Caco-2 (cell line): ENCODE results near the gene ADGRG4. TPM values are rescaled to one million over a fixed set of nuclear protein-coding genes. Genes with fewer than 3 reads are reported as not detected.

Experiments
- BruUV-seq: library from RNA; stranded (reverse); fragments of 400-500 nt; replicated peaks from 2 replicates; lab custom pipeline; 2021; lab: Mats Ljungman, UMichigan
- CTCF ChIA-PET: fragments of 300-600 bp; sonication (Branson Sonifier 250); formaldehyde crosslinking; loops from one replicate; lab custom pipeline; 2022; ENCODE audit warnings: antibody characterized with exemption; lab: Charles Lee
- POLR2A ChIA-PET: fragments of 300-600 bp; sonication (Branson Sonifier 250); formaldehyde crosslinking; loops from one replicate; lab custom pipeline; 2022; ENCODE audit warnings: antibody characterized with exemption; lab: Charles Lee
- DNase-seq, 2 experiments: peaks; one replicate each; pipeline versions ENCODE4 v3.0.0 to v3.0.0-alpha.2; 2020 to 2022
- H3K27me3 ChIP-seq: replicated peaks from 2 replicates; pipeline ENCODE4 v1.6.0; 2011; ENCODE audit warnings: low read length; ENCODE audit not compliant: control insufficient read depth, insufficient read depth
- H3K36me3 ChIP-seq: 2 replicates; pipeline ENCODE4 v1.5.1; 2011; ENCODE audit warnings: low read length; ENCODE audit not compliant: control insufficient read depth, insufficient read depth
- H3K4me1 ChIP-seq: fragments of 250-450 bp; sonication (Bioruptor Pico); 2 replicates; pipeline ENCODE4 v1.5.1; 2020; ENCODE audit warnings: mild to moderate bottlenecking
- H3K4me3 ChIP-seq: 2 replicates; pipeline ENCODE4 v1.5.1; 2011; ENCODE audit warnings: low read depth, mild to moderate bottlenecking, control low read depth, low read length
- H3K9me3 ChIP-seq: fragments of 250-450 bp; sonication (Bioruptor Pico); 2 replicates; pipeline ENCODE4 v1.5.1; 2020; ENCODE audit warnings: mild to moderate bottlenecking, moderate library complexity
- H3K27ac Mint-ChIP-seq: one replicate; pipeline ENCODE4 v1.8.0; 2022; ENCODE audit warnings: mixed read lengths; ENCODE audit not compliant: unreplicated experiment
- H3K27me3 Mint-ChIP-seq: one replicate; pipeline ENCODE4 v1.8.0; 2022; ENCODE audit warnings: mixed read lengths; ENCODE audit not compliant: insufficient read depth, unreplicated experiment
- H3K36me3 Mint-ChIP-seq: one replicate; pipeline ENCODE4 v1.8.0; 2022; ENCODE audit warnings: mild to moderate bottlenecking, mixed read lengths; ENCODE audit not compliant: insufficient read depth, unreplicated experiment
- H3K4me1 Mint-ChIP-seq: one replicate; pipeline ENCODE4 v1.8.0; 2022; ENCODE audit warnings: low read depth, mixed read lengths; ENCODE audit not compliant: unreplicated experiment
- H3K4me3 Mint-ChIP-seq: one replicate; pipeline ENCODE4 v1.8.0; 2022; ENCODE audit warnings: mild to moderate bottlenecking, moderate library complexity, mixed read lengths; ENCODE audit not compliant: unreplicated experiment
- H3K9me3 Mint-ChIP-seq: one replicate; pipeline ENCODE4 v1.8.0; 2022; ENCODE audit warnings: mixed read lengths; ENCODE audit not compliant: unreplicated experiment
- CTCF ChIP-seq, 2 experiments: fragments of 200-600 bp in 1 of 2; IDR thresholded peaks; 1 replicate in 1 of 2; 2 replicates in 1 of 2; pipeline versions ENCODE4 v1.5.1 to v1.8.0; 2011 to 2022; ENCODE audit warnings: antibody characterized with exemption in 1 of 2, control low read depth in 1 of 2, inconsistent platforms in 1 of 2, low read depth in 1 of 2, low read length in 1 of 2, mild to moderate bottlenecking in 1 of 2, moderate library complexity in 1 of 2; ENCODE audit not compliant: insufficient read depth in 1 of 2, severe bottlenecking in 1 of 2, unreplicated experiment in 1 of 2
- intact Hi-C: fragments of 100-400 bp; cut with micrococcal nuclease; formaldehyde crosslinking; loops from one replicate; pipeline ENCODE4 v1.10.0; 2022; ENCODE audit not compliant: unreplicated experiment
- total RNA-seq: library from RNA; stranded (reverse); gene quantifications from 2 replicates; pipeline ENCODE4 v1.2.3, GENCODE V29; 2022

ADGRG4 gene
- total RNA-seq, 1 experiment from 2014 or later: not detected

- no TSS peak for BruUV-seq
- CTCF ChIA-PET: no interaction called here
- POLR2A ChIA-PET: no interaction called here
Observed at GRCh38 chrX:136456133-136456532, 155.4 kb downstream of the ADGRG4 start.

GRCh38 chrX:136457303-136457917 lies 156.6 kb downstream of the ADGRG4 start:
- Histone ChIP-seq H3K27me3 (no peaks in the 10 kb centered on the region), H3K4me1 (no peaks in the 10 kb centered on the region), H3K4me3 (no peak overlapping the region), H3K9me3 (no peaks in the 10 kb centered on the region), H3K36me3 (no peaks in the 10 kb centered on the region)
- H3K36me3 Mint-ChIP-seq: no peaks in the 10 kb centered on the region
- H3K4me1 Mint-ChIP-seq: no peaks in the 10 kb centered on the region
- ChIA-PET CTCF (no interaction called here), POLR2A (no interaction called here)
- H3K9me3 Mint-ChIP-seq: no peaks in the 10 kb centered on the region
- no peak overlapping the region for H3K4me3 Mint-ChIP-seq
- H3K27me3 Mint-ChIP-seq: no peaks in the 10 kb centered on the region
- intact Hi-C loops: no loop called here
- BruUV-seq: no TSS peak
- H3K27ac Mint-ChIP-seq: no peak overlapping the region
- TF ChIP-seq CTCF (IDR thresholded peaks at IDR 0.05; ENCODE audit: insufficient read depth in 1 of 2, low read depth in 1 of 2, low read length in 1 of 2, severe bottlenecking in 1 of 2, unreplicated experiment in 1 of 2): no peak
- DNase-seq: no peak

More at GRCh38 chrX:136456133-136456532, 155.4 kb downstream of the ADGRG4 start:
- no peak overlapping the region for H3K4me3 Mint-ChIP-seq
- H3K36me3 Mint-ChIP-seq: no peaks in the 10 kb centered on the region
- no peak overlapping the region for H3K27ac Mint-ChIP-seq
- H3K36me3 ChIP-seq: no peaks in the 10 kb centered on the region
- H3K27me3 Mint-ChIP-seq: no peaks in the 10 kb centered on the region
- H3K27me3 ChIP-seq: no peaks in the 10 kb centered on the region
- no peak for DNase-seq
- no peak for TF ChIP-seq CTCF (IDR thresholded peaks at IDR 0.05; ENCODE audit: insufficient read depth in 1 of 2, low read depth in 1 of 2, low read length in 1 of 2, severe bottlenecking in 1 of 2, unreplicated experiment in 1 of 2)
- no peaks in the 10 kb centered on the region for H3K9me3 ChIP-seq
- H3K4me1 Mint-ChIP-seq: no peaks in the 10 kb centered on the region
- H3K4me1 ChIP-seq: no peaks in the 10 kb centered on the region
- intact Hi-C loops: no loop called here
- H3K4me3 ChIP-seq: no peak overlapping the region
- H3K9me3 Mint-ChIP-seq: no peaks in the 10 kb centered on the region

- no peaks in the 10 kb centered on the region for H3K36me3 Mint-ChIP-seq
- Histone ChIP-seq H3K4me1 (no peaks in the 10 kb centered on the region), H3K4me3 (no peak overlapping the region), H3K36me3 (no peaks in the 10 kb centered on the region), H3K27me3 (no peaks in the 10 kb centered on the region), H3K9me3 (no peaks in the 10 kb centered on the region)
- H3K9me3 Mint-ChIP-seq: no peaks in the 10 kb centered on the region
- no TSS peak for BruUV-seq
- no peak overlapping the region for H3K4me3 Mint-ChIP-seq
- no peak overlapping the region for H3K27ac Mint-ChIP-seq
- ChIA-PET CTCF (no interaction called here), POLR2A (no interaction called here)
- intact Hi-C loops: no loop called here
- DNase-seq: no peak
- no peaks in the 10 kb centered on the region for H3K4me1 Mint-ChIP-seq
- no peaks in the 10 kb centered on the region for H3K27me3 Mint-ChIP-seq
- TF ChIP-seq CTCF (IDR thresholded peaks at IDR 0.05; ENCODE audit: insufficient read depth in 1 of 2, low read depth in 1 of 2, low read length in 1 of 2, severe bottlenecking in 1 of 2, unreplicated experiment in 1 of 2): no peak
Observed at GRCh38 chrX:136464589-136464988, 163.8 kb downstream of the ADGRG4 start.

Other genes with a start within 250 kb of the ADGRG4 start
- 0.16 TPM in 1 of 2 replicates, not detected in the other for gene FHL1, start 153.4 kb upstream of the ADGRG4 start, total RNA-seq
- gene MAP7D3, start 49.6 kb upstream of the ADGRG4 start, total RNA-seq: 5.7 and 6.0 TPM in 2 replicates
- gene BRS3, start 187.0 kb downstream of the ADGRG4 start, total RNA-seq: not detected in 2 replicates
- gene HTATSF1, start 196.6 kb downstream of the ADGRG4 start, total RNA-seq: 36.5 and 38.3 TPM in 2 replicates
- 42.3 and 49.5 TPM in 2 replicates for gene VGLL1, start 231.3 kb downstream of the ADGRG4 start, total RNA-seq